Measurements from ENCODE around the gene ONECUT3. TPM values are rescaled to one million over a fixed set of nuclear protein-coding genes. Genes with fewer than 3 reads are reported as not detected.
"Not testable (repeated sequence)": the region's sequence is repeated elsewhere in the genome, so short reads cannot be mapped to it uniquely, and the experiment has no call there.

The ONECUT3 gene
- polyA plus RNA-seq, 1 donor, result 0.04 TPM

DNA sequence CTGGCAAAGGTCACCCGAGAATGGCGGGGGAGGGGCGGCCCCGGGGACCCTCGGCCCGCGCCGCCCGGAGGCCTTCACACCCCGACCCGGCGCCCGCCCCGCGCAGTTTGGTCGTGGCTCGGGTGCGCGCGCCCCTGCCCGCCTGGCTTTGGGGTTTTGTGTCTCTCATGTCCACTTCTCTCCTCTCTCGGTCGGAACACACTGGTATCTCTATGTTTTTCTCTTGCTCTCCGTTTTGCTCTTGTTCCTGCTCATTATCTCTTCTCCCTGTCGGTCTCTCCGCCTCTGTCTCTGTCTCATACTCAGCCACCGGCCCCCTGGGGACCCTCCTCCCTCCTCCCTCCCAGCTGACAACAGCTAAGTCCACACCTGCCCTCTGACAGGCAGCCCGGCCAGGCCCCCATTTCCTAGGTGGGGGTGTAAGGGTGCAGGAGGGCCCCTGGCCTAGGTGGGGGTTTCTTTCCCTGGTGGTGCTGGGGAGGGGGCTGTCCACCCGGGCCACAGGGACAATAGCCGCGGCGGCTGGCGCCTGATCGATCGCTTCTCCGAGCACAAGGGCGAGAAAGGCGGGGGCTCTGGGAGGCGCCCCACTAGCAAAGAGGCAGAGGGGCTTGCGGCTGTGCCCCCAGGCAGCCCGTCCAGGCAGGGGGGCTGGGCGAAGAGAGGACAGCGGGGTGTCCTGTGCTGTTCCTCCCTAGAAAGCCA lies 2.3 kb downstream of the ONECUT3 start:
- no peak for DNase-seq (ENCODE audit: low read depth)

DNA sequence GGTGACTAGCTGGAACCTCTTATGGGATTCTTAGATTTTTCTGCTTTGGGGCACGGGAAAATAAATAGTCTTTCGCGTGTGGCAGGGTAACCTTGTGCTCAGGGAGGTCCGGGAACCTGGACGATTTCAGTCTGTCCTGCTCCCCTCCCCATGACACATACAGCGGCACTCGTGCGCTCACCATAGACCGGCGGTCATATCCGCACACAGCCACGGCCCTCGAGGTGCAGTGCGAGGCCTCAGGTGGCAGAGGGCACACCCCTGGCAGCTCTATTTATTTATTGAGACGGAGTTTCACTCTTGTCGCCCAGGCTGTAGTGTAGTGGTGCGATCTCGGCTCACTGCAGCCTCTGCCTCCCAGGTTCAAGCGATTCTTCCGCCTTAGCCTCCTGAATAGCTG lies 3.0 kb downstream of the ONECUT3 start:
- DNase-seq (ENCODE audit: low read depth), result no peak

DNA sequence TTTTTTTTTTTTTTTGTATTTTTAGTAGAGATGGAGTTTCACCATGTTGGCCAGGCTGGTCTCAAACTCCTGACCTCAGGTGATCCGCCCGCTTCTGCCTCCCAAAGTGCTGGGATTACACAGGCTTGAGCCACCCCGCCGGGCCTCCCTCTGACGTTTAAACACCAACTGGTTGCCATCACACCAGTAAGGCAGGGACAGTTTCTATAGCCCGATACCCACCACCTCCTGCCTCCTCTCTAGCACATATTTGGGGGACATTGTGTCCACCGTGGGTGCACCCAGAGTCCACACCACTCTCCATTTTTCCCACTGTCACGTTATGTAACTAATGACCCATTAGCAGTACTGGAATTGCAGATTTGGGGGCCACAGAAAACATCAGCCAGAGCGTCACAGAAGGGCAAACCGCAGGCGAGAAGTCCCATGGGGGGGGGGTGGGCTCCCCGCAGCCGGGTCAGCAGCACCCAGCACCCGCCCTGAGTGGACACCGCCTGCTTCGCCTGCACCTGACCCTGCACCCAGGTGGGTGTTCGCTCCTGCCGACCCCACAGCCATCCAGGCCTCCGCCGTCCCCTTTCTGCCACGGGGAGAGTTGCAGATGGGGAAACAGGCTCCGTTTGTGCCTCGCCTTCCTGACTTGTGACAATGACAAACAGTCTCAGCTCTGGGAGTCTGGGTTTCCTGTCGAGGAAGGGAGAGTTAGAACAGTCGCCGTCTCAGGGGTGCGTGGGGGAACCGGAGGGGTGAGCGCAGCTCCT lies 3.6 kb downstream of the ONECUT3 start:
- DNase-seq (ENCODE audit: low read depth), result no peak

DNA sequence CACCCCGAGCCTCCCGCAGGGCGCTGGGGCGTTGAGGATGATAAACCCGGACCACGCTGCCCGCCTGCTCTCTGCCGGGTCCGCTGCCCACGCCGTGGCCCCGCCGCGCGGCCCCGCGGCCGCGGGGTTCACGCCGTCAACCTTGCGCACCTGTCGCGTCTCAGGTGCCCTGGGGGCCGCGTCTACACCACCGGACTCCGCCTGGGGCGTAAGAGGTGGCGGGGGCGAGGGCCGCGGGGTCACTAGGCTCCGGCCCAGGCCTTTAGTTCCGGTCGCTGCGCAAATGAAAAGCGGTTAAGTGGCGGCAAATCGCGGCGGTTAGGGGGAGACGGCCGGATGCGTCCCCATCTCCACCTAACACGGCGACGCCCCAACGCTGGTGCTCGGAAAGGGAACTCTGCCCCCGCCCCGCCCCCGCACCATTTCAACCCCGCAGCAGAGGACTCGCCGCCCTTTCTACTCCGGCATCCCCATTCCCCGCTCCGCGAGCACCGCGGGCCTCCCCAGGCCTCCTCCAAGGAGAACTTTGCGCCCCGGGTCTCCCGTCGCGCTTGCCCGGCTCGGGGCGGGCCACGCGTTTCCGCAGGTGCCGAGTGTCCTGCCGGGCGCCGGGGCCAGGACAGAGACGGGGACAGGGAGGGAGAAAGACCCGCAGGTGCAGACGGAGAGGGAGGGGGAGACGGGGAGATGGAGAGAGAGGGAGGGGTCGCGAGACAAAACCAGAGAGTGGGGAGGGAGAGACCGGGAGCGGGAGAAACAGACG lies 4.3 kb downstream of the ONECUT3 start:
- no peak for DNase-seq (ENCODE audit: low read depth)

DNA sequence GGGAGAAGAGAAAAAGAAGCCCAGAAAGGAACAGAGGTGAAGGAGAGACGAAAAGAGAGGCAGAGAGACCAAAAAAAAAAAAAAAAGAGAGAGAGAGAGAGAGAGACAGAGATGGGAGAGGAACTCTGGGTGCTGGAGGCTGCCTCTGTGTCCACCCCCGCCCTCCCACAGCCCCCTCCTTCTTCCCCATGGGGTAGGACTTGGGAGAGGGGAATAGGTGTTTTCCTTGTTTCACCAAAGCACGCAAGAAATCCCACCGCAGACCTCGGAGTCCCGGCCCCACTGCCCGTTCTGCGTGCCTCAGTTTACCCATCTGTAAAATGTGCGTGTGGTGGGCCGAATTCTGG lies 4.9 kb downstream of the ONECUT3 start:
- DNase-seq (ENCODE audit: low read depth), result no peak

DNA sequence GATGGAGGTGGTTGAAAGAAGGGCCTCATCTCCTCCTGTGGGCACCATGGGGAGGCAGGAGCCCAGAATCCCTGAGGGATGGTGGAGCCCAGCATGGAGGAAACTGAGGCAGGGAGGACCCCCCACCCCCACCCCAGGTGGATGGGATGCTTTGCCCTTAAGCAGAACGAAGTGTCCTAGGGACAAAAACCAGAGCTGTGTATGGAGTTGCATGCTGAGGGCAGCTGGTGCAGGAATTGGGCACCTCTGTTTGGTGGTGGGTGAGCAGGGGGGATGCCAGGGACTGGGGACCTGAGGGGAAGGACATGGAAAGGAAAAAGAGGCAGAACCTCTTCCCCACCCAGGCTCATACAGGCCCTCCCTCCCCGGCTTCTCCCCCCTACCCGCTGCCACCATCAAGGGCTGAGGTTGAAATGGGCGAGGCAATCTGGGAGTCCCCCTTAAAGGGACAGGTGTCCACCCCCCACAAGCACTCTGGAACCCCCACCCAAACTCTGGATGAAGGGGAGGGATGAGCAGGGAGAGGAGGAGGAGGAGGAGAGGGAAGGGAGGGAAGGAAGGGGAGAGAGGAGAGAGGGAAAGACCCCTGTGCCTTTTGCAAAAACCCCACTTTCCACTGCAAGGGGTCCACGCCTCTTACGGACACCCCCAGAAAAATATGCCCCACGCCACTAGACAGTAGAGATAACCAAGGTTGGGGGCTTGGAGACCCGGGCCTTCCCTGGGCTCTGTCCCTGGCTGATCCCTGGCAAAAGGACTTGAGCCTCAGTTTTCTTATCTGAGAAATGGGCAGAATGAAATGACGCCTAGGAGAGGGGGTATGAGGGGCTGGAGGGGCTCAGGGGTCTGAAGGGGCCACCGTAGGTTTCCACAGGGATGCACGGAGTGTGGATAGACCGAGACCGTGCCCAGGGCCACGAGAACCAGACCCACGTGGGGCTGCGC lies 5.9 kb downstream of the ONECUT3 start:
- DNase-seq (ENCODE audit: low read depth), result no peak

DNA sequence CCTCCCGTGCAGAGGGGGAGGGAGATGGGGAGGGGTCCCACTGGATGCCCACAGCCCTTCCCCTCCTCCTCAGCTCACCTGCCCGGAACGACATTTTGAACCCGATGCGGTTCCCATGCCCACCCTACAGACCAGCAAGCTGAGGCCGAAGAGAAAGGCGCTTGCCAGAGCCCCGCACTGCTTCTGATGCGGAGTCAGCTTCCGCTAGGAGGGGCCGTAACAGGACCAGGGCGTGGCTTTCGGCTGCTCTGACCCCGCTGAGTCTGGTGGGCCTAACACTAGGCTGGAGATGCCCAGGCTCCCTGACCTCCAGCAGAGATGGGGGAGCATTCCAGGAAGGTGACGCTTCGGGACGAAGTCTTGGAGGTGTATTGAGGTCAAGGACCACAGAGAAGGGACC lies 6.7 kb downstream of the ONECUT3 start:
- DNase-seq (ENCODE audit: low read depth), result no peak

DNA sequence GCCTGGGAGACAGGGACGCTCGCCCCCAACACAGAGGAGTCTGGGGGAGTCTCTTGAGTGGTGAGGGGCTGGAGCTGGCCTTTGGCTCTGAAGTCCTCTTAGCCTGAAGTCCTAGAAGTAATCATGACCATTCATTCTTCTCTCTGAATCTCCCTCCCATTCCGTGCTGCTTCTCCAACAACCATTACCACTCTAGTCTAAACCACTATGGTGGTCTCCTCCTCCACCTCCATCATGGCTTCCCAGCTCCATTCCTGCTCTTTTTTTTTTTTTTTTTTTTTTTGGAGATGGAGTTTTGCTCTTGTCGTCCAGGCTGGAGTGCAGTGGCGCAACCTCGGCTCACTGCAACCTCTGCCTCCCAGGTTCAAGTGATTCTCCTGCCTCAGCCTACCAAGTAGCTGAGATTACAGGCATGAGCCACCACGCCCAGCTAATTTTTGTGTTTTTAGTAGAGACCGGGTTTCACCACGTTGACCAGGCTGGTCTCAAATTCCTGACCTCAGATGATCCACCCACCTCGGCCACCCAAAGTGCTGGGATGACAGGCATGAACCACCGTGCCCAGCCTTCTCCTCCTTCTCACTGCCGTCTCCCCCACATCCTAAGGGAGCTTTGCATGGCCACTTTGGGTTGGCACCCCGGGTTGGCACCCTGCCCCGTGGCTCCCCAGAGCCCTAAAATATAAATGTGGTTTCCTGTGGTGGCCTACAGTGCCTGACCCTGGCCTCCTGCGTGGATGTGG lies 7.7 kb downstream of the ONECUT3 start:
- DNase-seq (ENCODE audit: low read depth), result not testable (repeated sequence)

DNA sequence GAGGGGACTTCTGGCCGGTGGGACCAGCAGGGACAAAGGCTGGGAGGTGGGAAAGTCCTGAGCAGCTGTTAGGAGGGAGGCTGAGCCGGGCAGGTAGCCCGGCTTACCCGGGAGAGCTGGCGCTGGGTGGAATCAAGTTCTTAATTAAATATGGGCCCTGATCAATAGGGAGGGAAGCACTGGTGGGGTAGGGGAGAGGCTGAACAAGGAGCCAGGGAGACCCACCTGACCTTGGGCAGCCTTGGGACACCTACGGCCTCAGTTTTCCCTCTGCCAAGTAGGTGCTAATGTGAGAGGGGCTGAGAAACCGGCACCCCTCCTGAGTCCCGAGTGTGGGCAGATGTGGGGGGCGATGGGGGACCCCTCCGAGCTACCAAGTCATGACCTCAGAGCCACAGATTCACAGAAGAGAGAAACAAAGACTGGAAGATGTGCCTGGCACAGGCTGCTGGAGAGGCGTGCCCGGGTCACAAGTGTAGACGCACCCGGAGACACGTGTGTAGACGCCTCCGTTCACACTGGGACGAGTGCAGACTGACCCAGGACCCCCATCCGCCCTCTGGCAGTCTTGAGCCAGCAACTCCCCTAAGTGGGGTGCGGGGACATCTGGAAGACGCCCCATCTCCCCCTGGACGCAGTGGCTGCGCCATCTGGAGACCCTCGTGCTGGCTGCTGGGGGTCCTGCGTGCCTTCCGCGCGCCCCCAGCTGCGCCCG lies 8.4 kb downstream of the ONECUT3 start:
- no peak for DNase-seq (ENCODE audit: low read depth)

DNA sequence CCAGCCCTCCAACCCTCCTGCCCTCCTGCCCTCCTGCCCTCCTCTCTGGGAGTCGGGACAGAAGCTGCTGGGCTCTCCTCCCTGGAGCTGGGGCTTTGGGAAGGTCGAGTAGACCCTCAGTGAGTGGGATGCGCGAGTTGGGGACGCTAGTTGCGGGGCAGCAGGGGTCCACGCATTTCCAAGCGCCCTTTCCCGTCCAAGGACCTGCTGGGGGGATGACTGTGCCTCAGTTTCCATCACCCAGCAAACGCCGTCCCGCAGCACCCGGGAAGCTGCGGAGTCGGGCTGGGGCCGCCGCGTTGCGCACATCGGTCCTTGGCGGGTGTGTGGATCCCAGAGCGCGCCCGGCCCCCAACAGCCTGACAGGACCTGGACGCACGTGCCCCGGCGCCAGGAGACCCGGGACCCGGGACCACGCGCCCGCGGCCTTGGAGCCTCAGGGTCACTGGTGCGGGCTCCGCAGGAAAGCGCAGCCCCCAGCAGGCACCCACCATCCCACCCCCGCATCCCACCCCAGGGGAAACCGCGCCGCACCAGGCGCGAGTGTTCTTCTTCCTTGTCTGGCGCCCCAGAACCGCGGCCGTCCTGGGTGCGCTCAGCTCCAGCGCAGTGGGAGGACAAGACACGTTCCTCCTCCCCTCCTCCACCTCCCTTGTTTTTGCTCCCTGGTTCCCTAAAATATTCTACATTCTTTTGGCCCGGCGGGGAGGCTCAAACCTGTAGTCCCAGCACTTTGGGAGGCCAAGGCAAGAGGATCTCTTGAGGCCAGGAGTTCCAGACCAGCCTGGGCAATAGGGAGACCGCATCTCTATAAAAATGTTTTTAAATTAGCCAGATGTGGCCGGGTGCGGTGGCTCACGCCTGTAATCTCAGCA lies 9.2 kb downstream of the ONECUT3 start:
- no peak for DNase-seq (ENCODE audit: low read depth)

DNA sequence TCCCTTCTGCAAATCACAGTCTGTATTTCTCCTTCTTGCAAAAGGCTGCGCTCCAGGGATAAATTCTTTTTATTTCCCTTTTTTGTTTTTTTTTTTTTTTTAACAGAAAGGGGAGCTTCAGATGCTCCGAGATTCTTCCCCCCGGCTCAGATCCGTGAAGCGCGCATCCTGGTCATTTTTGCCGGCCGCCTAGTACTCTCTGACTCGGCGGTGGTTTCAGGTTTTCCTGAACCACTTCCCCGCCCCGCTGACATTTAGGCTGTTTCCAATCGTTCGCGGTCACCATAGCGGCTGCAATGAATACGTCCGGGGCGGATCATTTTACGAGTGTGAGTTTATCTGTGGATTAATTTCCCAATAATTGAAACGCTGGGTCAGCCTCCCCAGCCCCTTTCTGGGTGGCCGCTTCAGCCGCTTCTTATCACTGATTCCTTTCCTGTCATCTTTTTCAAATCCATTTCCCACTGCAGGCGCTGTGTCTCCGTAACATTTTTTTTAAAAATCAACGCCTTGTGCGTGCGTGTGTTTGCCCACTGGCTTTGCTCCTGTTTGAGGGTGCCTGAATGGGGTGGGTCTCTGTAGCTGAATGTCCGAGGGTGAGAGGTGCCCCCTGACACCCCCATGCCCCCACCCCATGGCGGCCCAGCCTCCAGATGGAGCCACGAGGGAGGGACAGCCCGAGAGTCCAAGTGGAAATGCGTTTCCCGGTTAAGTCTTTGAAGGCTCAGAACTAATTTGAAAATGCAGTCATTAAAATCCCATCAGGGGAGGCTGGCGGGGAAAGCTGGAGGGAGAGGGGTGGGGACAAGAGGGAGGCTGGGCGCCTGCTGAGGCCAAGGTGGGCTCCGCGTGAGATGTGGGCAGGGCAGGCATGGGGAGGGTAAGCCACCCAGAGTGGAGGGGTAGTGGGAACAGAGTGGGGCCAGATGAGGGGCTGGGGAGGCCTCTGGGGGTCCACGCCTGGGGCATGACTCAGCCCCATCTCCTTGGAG lies 10.6 kb downstream of the ONECUT3 start:
- no peak for DNase-seq (ENCODE audit: low read depth)

DNA sequence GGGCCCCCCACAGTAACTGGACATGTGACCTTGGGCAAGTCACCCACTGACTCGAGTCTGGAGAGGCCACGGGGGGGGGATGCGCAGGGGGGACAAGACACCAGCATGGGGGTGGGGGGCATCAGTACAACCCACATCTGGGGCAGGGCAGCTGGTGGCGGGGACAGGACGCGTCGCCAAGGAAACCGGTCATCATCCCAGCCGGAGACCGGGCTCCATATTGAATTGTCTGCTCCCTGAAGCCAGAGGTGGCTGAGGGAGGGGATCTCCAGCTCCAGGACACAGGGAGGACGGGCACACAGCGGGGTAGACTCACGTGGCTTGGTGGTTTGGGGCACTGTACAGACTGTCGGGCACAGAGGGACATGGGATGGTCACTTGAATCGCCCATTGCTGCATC lies 11.4 kb downstream of the ONECUT3 start:
- DNase-seq (ENCODE audit: low read depth), result no peak

DNA sequence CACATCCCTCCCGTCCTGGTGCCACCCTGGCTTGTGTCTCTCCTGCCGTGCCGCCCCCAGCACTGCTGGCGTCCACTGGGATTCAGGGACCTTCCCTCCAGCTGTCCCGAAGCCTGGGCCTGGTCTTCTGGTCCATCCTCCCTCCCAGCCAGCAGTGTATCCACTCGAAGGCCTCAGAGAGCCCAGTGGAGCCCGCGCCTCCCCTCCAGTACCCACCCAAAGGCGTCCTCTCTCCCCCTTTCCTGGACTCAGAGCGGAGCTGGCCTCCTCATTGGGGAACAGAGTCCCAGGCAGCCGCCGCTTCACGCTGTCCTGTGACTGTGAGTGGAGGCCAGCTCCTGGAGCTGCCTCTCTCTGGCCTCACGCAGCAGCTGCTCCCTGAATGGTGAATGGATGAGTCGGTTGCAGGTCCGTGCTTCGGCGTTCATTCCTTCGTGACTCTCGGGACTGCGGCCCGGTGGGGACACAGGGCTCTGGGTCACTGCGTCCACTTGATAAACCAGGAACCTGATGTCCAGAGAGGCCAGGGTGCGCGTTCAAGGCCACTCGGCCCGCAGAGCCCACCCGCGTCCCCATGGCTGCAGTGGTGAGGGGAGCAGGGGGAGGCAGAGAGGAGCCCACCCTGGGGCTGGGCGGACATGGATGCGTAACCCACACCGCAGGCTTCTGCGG lies 12.1 kb downstream of the ONECUT3 start:
- DNase-seq (ENCODE audit: low read depth), result no peak

DNA sequence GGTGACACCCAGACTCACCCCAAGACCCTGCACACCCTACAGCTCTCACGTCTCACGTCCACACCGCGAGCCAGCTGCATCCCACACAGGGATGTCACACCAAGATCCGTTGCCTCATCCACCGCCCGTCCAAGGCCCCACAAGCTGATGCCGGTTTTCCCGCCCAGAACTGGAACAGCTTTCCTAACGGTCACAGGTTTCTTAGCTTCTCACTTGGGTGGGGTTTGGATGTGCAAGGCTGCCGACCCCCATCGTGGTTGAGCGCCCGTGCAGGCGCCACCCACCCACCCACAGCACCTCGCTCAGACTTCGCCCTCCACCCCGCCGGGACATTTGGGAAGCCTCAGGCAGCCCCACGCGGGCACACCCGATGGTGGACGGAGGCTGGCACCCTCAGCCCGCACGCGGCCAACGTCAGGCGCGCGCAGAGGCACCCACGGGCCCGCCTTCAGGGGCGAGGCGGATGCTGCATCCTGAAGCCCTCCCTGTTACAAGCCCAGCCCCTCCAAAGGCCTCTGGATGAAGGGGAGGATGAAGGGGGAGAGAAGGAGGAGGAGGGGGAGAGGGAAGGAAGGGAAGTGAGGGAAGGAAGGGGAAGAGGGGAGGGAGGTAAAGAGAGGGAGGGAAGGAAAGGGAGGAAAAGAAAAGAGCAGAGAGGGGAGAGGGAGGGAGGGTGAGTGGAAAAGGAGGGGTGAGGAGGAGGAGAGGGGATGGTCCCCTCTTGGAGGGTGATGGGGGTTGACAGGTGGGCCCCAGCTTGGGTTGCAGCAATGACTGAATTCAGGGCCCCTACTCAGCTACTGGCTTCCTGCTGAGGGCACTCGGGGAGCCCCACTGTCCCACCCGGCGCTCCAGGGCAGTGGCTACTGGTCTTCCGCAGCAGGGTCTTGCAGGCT lies 12.8 kb downstream of the ONECUT3 start:
- no peak for DNase-seq (ENCODE audit: low read depth)

DNA sequence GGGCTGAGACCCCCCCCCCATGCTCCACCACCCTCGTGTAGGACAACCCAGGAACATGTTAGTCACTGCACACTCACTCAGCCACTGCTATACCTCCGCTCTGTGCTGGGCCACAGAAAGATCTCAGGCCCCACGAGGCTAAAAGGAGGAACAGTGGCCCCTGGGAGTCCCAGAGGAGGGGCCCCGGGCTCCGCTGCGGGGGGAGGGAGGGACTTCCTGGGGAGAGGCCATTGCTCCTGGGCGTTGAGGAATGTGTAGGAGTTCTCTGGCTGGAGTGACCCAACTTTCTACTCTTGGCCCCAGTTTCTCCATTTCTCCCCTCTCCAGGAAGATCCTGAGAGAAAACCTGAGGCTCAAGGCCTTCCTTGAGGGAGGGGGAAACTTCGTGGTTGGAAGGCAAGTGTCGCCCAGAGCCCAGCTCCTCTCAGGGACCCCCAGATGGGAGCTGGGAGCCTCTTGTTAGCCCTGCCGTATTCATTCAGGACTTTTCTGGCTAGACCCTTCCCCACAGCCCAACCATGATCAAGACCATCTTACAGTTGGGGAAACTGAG lies 13.6 kb downstream of the ONECUT3 start:
- DNase-seq (ENCODE audit: low read depth), result no peak

DNA sequence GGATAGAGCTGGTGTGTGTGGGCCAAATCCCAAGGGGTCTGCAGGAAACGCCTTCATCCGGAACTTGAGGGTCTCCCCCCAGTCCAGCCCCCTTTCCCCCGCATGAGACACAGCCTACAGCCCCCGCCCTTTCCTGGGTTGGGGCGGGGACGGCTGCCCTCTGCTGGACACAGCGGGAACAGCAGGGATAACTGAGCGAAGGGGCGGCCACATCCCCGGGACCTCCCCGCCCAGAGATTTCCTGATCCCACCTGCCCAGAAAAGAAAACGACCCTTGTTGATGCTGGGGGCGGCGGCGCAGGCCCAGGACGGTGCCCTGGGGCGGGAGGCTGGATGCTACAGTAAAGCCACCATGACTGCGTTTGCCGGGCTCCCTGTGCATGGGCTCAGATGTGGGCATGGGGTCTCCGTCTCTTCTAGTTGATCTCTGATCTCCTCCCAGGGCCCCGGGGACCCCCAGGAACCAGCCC lies 14.2 kb downstream of the ONECUT3 start:
- DNase-seq (ENCODE audit: low read depth), result no peak
